Measurements from ENCODE around the gene ESR1. TPM values are rescaled to one million over a fixed set of nuclear protein-coding genes. Genes with fewer than 3 reads are reported as not detected.
"Not testable (repeated sequence)": the region's sequence is repeated elsewhere in the genome, so short reads cannot be mapped to it uniquely, and the experiment has no call there.

ESR1 gene
- total and polyA plus RNA-seq, 7 experiments from 2014 or later: 0.59 to 5.2 (median 2.8) TPM

- H3K4me1 Mint-ChIP-seq; H3K27ac ChIP-seq (ENCODE audit: low read depth, low read length); H3K4me3 ChIP-seq (ENCODE audit: low read length); H3K9me3 ChIP-seq (ENCODE audit: control insufficient read depth in 2 of 3, low read length in 3 of 3); intact Hi-C loops (cut with micrococcal nuclease); H3K27ac Mint-ChIP-seq; POLR2A ChIA-PET; H3K36me3 ChIP-seq (ENCODE audit: control insufficient read depth in 2 of 3, insufficient read depth in 3 of 3, low read length in 3 of 3); H3K27me3 ChIP-seq (ENCODE audit: control insufficient read depth in 2 of 2, insufficient read depth in 2 of 2, low read length in 2 of 2); ATAC-seq; DNase-seq; H3K27me3 Mint-ChIP-seq; CTCF ChIA-PET; H3K4me3 Mint-ChIP-seq; H3K4me1 ChIP-seq (ENCODE audit: control insufficient read depth in 2 of 2, insufficient read depth in 2 of 2, low read length in 2 of 2): not testable (repeated sequence)
- peaks cover 5 to 45% (median 22%) of the 10 kb centered on the region in 11 donors for H3K9me3 Mint-ChIP-seq
- peaks cover 0 to 33% (median 24%) of the 10 kb centered on the region in 5 donors for H3K36me3 Mint-ChIP-seq
Measured at GRCh38 chr6:151899796-151900195, 92.3 kb downstream of the ESR1 start.

DNA sequence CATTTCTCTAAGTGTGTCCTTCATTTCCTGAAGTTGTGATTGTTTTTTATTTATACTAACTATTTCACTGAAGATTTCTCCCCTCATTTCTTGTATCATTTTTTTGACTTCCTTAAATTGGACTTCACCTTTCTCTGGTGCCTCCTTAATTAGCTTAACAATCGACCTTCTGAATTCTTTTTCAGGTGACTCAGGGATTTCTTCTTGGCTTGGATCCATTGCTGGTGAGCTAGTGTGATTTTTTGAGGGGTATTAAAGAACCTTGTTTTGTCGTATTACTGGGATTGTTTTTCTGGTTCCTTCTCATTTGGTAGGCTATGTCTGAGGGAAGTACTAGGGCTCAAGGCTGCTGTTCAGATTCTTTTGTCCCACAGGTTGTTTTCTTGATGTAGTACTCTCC is 92.8 kb downstream of the ESR1 start:
- ChIA-PET CTCF (no interaction called here), POLR2A (no interaction called here)
- Mint-ChIP-seq H3K27me3 (peaks cover 0 to 8% (median 3%) of the 10 kb centered on the region in 5 donors), H3K36me3 (peaks cover 0 to 33% (median 24%) of the 10 kb centered on the region in 5 donors), H3K27ac (peak overlapping the region in 1 of 9 donors; percentile 23), H3K4me3 (no peak overlapping the region), H3K4me1 (no peaks in the 10 kb centered on the region), H3K9me3 (peaks cover 5 to 41% (median 22%) of the 10 kb centered on the region in 11 donors)
- Histone ChIP-seq H3K27ac (ENCODE audit: low read depth, low read length) (no peak overlapping the region), H3K4me1 (ENCODE audit: control insufficient read depth in 2 of 2, insufficient read depth in 2 of 2, low read length in 2 of 2) (no peaks in the 10 kb centered on the region), H3K9me3 (ENCODE audit: control insufficient read depth in 2 of 3, low read length in 3 of 3) (no peaks in the 10 kb centered on the region), H3K27me3 (ENCODE audit: control insufficient read depth in 2 of 2, insufficient read depth in 2 of 2, low read length in 2 of 2) (no peaks in the 10 kb centered on the region), H3K4me3 (ENCODE audit: low read length) (no peak overlapping the region), H3K36me3 (ENCODE audit: control insufficient read depth in 2 of 3, insufficient read depth in 3 of 3, low read length in 3 of 3) (no peaks in the 10 kb centered on the region)
- intact Hi-C loops (cut with micrococcal nuclease): no loop called here
- DNase-seq (no peak), ATAC-seq (no peak)

- Histone ChIP-seq H3K4me1 (ENCODE audit: control insufficient read depth in 2 of 2, insufficient read depth in 2 of 2, low read length in 2 of 2) (no peaks in the 10 kb centered on the region), H3K4me3 (ENCODE audit: low read length) (no peak overlapping the region), H3K36me3 (ENCODE audit: control insufficient read depth in 2 of 3, insufficient read depth in 3 of 3, low read length in 3 of 3) (no peaks in the 10 kb centered on the region), H3K9me3 (ENCODE audit: control insufficient read depth in 2 of 3, low read length in 3 of 3) (no peaks in the 10 kb centered on the region), H3K27me3 (ENCODE audit: control insufficient read depth in 2 of 2, insufficient read depth in 2 of 2, low read length in 2 of 2) (no peaks in the 10 kb centered on the region), H3K27ac (ENCODE audit: low read depth, low read length) (no peak overlapping the region)
- peaks cover 5 to 33% (median 21%) of the 10 kb centered on the region in 11 donors for H3K9me3 Mint-ChIP-seq
- no peak for DNase-seq
- peaks cover 0 to 8% (median 4%) of the 10 kb centered on the region in 5 donors for H3K27me3 Mint-ChIP-seq
- peaks cover 0 to 33% (median 24%) of the 10 kb centered on the region in 5 donors for H3K36me3 Mint-ChIP-seq
- POLR2A ChIA-PET: no interaction called here
- intact Hi-C loops (cut with micrococcal nuclease): no loop called here
- H3K4me1 Mint-ChIP-seq: no peaks in the 10 kb centered on the region
- H3K4me3 Mint-ChIP-seq: no peak overlapping the region
- CTCF ChIA-PET: no interaction called here
- ATAC-seq: no peak
- H3K27ac Mint-ChIP-seq: no peak overlapping the region
Measured at GRCh38 chr6:151901009-151901411, 93.5 kb downstream of the ESR1 start.

GRCh38 chr6:151904631-151905030 is 97.1 kb downstream of the ESR1 start:
- ATAC-seq (no peak), DNase-seq (no peak)
- intact Hi-C loops (cut with micrococcal nuclease): no loop called here
- peaks cover 0 to 5% (median 4%) of the 10 kb centered on the region in 5 donors for H3K27me3 Mint-ChIP-seq
- peaks cover 0 to 11% (median 7%) of the 10 kb centered on the region in 11 donors for H3K9me3 Mint-ChIP-seq
- Histone ChIP-seq H3K27ac (ENCODE audit: low read depth, low read length) (no peak overlapping the region), H3K9me3 (ENCODE audit: control insufficient read depth in 2 of 3, low read length in 3 of 3) (no peaks in the 10 kb centered on the region), H3K4me1 (ENCODE audit: control insufficient read depth in 2 of 2, insufficient read depth in 2 of 2, low read length in 2 of 2) (no peaks in the 10 kb centered on the region), H3K4me3 (ENCODE audit: low read length) (no peak overlapping the region), H3K36me3 (ENCODE audit: control insufficient read depth in 2 of 3, insufficient read depth in 3 of 3, low read length in 3 of 3) (no peaks in the 10 kb centered on the region), H3K27me3 (ENCODE audit: control insufficient read depth in 2 of 2, insufficient read depth in 2 of 2, low read length in 2 of 2) (no peaks in the 10 kb centered on the region)
- no peak overlapping the region for H3K27ac Mint-ChIP-seq
- peaks cover 0 to 20% (median 9%) of the 10 kb centered on the region in 5 donors for H3K36me3 Mint-ChIP-seq
- POLR2A ChIA-PET: no interaction called here
- no peaks in the 10 kb centered on the region for H3K4me1 Mint-ChIP-seq
- CTCF ChIA-PET: no interaction called here
- H3K4me3 Mint-ChIP-seq: no peak overlapping the region

DNA sequence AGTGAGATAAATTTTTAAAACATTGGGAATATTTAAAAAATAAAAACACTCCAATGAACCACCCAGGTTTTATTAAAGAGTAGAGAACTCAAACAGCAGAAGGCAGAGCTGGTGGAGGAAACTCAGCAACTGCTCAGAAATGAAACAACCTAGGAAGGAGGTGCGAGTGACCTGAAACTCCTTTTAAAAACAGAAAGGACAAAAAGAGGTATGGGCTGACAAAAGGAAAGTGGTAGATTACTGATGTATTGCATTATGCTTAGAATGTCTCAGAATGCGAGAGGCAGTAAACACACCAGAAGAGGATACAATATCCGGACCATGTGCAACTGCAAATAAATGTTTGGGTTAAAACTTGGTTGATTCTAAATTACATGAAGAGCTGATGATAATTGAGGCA is 97.6 kb downstream of the ESR1 start:
- Mint-ChIP-seq H3K27ac (no peak overlapping the region), H3K4me3 (no peak overlapping the region), H3K36me3 (peaks cover 0 to 19% (median 7%) of the 10 kb centered on the region in 5 donors), H3K4me1 (no peaks in the 10 kb centered on the region), H3K27me3 (peaks cover 0 to 5% (median 4%) of the 10 kb centered on the region in 5 donors), H3K9me3 (peaks cover 0 to 8% (median 6%) of the 10 kb centered on the region in 11 donors)
- DNase-seq: no peak
- intact Hi-C loops (cut with micrococcal nuclease): no loop called here
- no peaks in the 10 kb centered on the region for H3K27me3 ChIP-seq (ENCODE audit: control insufficient read depth in 2 of 2, insufficient read depth in 2 of 2, low read length in 2 of 2)
- H3K9me3 ChIP-seq (ENCODE audit: control insufficient read depth in 2 of 3, low read length in 3 of 3): no peaks in the 10 kb centered on the region
- no peak overlapping the region for H3K27ac ChIP-seq (ENCODE audit: low read depth, low read length)
- ChIA-PET POLR2A (no interaction called here), CTCF (no interaction called here)
- H3K4me1 ChIP-seq (ENCODE audit: control insufficient read depth in 2 of 2, insufficient read depth in 2 of 2, low read length in 2 of 2): no peaks in the 10 kb centered on the region
- H3K4me3 ChIP-seq (ENCODE audit: low read length): no peak overlapping the region
- H3K36me3 ChIP-seq (ENCODE audit: control insufficient read depth in 2 of 3, insufficient read depth in 3 of 3, low read length in 3 of 3): no peaks in the 10 kb centered on the region
- no peak for ATAC-seq

DNA sequence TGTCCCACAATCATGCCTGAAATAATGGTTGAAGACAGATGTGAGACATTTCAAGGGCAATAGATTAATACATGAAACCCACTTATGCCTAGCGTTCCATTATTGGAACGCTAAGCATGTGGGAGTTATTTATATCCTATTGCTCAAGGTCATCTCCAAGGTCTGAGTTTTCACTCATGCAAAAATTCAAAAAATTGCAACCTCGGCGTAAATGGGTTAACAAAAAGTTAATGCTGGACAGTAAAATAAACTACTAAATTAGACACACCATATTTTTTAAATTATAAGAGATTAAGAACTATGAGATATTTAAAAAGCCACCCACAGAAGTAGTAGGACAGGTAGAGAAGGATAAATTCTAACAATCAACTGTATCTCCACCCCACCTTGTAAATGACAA is 98.4 kb downstream of the ESR1 start:
- Mint-ChIP-seq H3K4me1 (no peaks in the 10 kb centered on the region), H3K36me3 (peaks cover 0 to 11% (median 0%) of the 10 kb centered on the region in 5 donors), H3K9me3 (peaks cover 0 to 1% (median 0%) of the 10 kb centered on the region in 11 donors), H3K27me3 (peaks cover 0 to 5% (median 4%) of the 10 kb centered on the region in 5 donors), H3K27ac (no peak overlapping the region), H3K4me3 (no peak overlapping the region)
- intact Hi-C loops (cut with micrococcal nuclease): no loop called here
- ChIA-PET CTCF (no interaction called here), POLR2A (no interaction called here)
- Histone ChIP-seq H3K27me3 (ENCODE audit: control insufficient read depth in 2 of 2, insufficient read depth in 2 of 2, low read length in 2 of 2) (no peaks in the 10 kb centered on the region), H3K36me3 (ENCODE audit: control insufficient read depth in 2 of 3, insufficient read depth in 3 of 3, low read length in 3 of 3) (no peaks in the 10 kb centered on the region), H3K27ac (ENCODE audit: low read depth, low read length) (no peak overlapping the region), H3K4me3 (ENCODE audit: low read length) (no peak overlapping the region), H3K4me1 (ENCODE audit: control insufficient read depth in 2 of 2, insufficient read depth in 2 of 2, low read length in 2 of 2) (no peaks in the 10 kb centered on the region), H3K9me3 (ENCODE audit: control insufficient read depth in 2 of 3, low read length in 3 of 3) (no peaks in the 10 kb centered on the region)
- no peak for DNase-seq
- ATAC-seq: no peak

DNA sequence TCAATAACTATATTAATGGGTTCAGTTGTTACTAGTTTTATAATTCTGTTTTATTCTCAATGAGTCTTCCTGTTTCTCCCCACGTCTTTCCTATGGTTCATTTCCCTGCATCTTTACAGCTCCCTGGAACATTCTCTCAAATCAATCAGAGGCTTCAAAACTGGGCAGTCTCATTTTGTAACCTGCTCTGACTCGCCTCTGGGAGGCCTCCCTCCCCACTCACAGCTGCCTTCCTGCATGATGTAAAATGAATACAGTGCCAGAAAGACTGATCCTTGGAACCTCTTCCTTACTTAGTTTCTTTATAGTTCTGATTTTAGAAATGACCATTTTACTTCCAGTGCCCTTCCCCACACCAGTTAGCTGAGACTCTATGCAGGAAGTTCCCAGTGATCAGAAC is 103.9 kb downstream of the ESR1 start:
- no peak for DNase-seq
- Histone ChIP-seq H3K4me3 (ENCODE audit: low read length) (no peak overlapping the region), H3K4me1 (ENCODE audit: control insufficient read depth in 2 of 2, insufficient read depth in 2 of 2, low read length in 2 of 2) (no peaks in the 10 kb centered on the region), H3K36me3 (ENCODE audit: control insufficient read depth in 2 of 3, insufficient read depth in 3 of 3, low read length in 3 of 3) (no peaks in the 10 kb centered on the region), H3K27ac (ENCODE audit: low read depth, low read length) (no peak overlapping the region), H3K9me3 (ENCODE audit: control insufficient read depth in 2 of 3, low read length in 3 of 3) (no peaks in the 10 kb centered on the region), H3K27me3 (ENCODE audit: control insufficient read depth in 2 of 2, insufficient read depth in 2 of 2, low read length in 2 of 2) (no peaks in the 10 kb centered on the region)
- Mint-ChIP-seq H3K4me1 (no peaks in the 10 kb centered on the region), H3K4me3 (no peak overlapping the region), H3K27me3 (no peaks in the 10 kb centered on the region), H3K9me3 (no peaks in the 10 kb centered on the region), H3K36me3 (peaks cover 0 to 4% (median 0%) of the 10 kb centered on the region in 5 donors), H3K27ac (no peak overlapping the region)
- POLR2A ChIA-PET: no interaction called here
- CTCF ChIA-PET: no interaction called here
- intact Hi-C loops (cut with micrococcal nuclease): no loop called here
- no peak for ATAC-seq

All from naive thymus-derived CD4-positive, alpha-beta T cell (primary cell).